Smooth muscle cell (in vitro differentiated cells): Measurements from ENCODE around the gene CXCL16. TPM values are rescaled to one million over a fixed set of nuclear protein-coding genes. Genes with fewer than 3 reads are reported as not detected.

Source experiments
- DNase-seq: peaks from one replicate; lab custom pipeline; 2025; ENCODE audit not compliant: unreplicated experiment; lab: John Stamatoyannopoulos, UW
- H2AFZ ChIP-seq: fragments of 200-600 bp; sonication (generic); 2 replicates; pipeline ENCODE4 v1.6.0; 2016; ENCODE audit warnings: antibody characterized with exemption, low read depth, mild to moderate bottlenecking
- H3F3A ChIP-seq: fragments of 200-600 bp; sonication (generic); 2 replicates; pipeline ENCODE4 v1.6.0; 2017; ENCODE audit warnings: antibody characterized with exemption, low read depth
- H3K27ac ChIP-seq: fragments of 200-600 bp; sonication (generic); 2 replicates; pipeline ENCODE4 v1.5.1; 2016; ENCODE audit warnings: low read depth, mild to moderate bottlenecking
- H3K27me3 ChIP-seq: fragments of 200-600 bp; sonication (generic); 2 replicates; pipeline ENCODE4 v1.6.1; 2016; ENCODE audit warnings: low read depth, mild to moderate bottlenecking
- H3K36me3 ChIP-seq: fragments of 200-600 bp; sonication (generic); 2 replicates; pipeline ENCODE4 v1.5.1; 2016; ENCODE audit warnings: low read depth
- H3K4me1 ChIP-seq: fragments of 200-600 bp; sonication (generic); 2 replicates; pipeline ENCODE4 v1.5.1; 2016; ENCODE audit warnings: low read depth
- H3K4me2 ChIP-seq: fragments of 200-600 bp; sonication (generic); 2 replicates; pipeline ENCODE4 v1.6.0; 2016; ENCODE audit warnings: mild to moderate bottlenecking
- H3K4me3 ChIP-seq: fragments of 200-600 bp; sonication (generic); 2 replicates; pipeline ENCODE4 v1.5.1; 2016; ENCODE audit warnings: mild to moderate bottlenecking
- H3K79me2 ChIP-seq: fragments of 200-600 bp; sonication (generic); 2 replicates; pipeline ENCODE4 v1.6.0; 2016; ENCODE audit warnings: low read depth, mild to moderate bottlenecking
- H3K9ac ChIP-seq: fragments of 200-600 bp; sonication (generic); 2 replicates; pipeline ENCODE4 v1.6.0; 2016; ENCODE audit warnings: low read depth
- H3K9me3 ChIP-seq: fragments of 200-600 bp; sonication (generic); replicated peaks from 2 replicates; pipeline ENCODE4 v1.5.1; 2016; ENCODE audit warnings: low read depth
- H4K20me1 ChIP-seq: fragments of 200-600 bp; sonication (generic); 2 replicates; pipeline ENCODE4 v1.6.0; 2016; ENCODE audit warnings: low read depth
- CTCF ChIP-seq: fragments of 200-600 bp; sonication (generic); IDR thresholded peaks from 2 replicates; pipeline ENCODE4 v1.5.1; 2017; ENCODE audit warnings: borderline replicate concordance, mild to moderate bottlenecking, antibody characterized with exemption; ENCODE audit not compliant: insufficient read depth, poor library complexity, severe bottlenecking
- whole genome bisulfite sequencing: methylation state at CpG from one replicate; pipeline ENCODE4 v1.1.7; 2016; ENCODE audit warnings: low lambda C conversion rate; 5-methylcytosine and 5-hydroxymethylcytosine counted together
- polyA plus RNA-seq: library from polyadenylated mRNA; unstranded; fragments of >200 nt; fragmentation: Nextera tagmentation; extraction: Ambion mirVana; gene quantifications from 2 replicates; pipeline ENCODE4 v1.2.1, GENCODE V29; 2016
- total RNA-seq: library from RNA; depleted of rRNA; stranded (reverse); fragments of >200 nt; gene quantifications from 2 replicates; pipeline ENCODE4 v1.2.3, GENCODE V29; 2014

CXCL16 gene
- total and polyA plus RNA-seq, 2 experiments from 2014 or later = 2.3 to 3.2 TPM

DNA sequence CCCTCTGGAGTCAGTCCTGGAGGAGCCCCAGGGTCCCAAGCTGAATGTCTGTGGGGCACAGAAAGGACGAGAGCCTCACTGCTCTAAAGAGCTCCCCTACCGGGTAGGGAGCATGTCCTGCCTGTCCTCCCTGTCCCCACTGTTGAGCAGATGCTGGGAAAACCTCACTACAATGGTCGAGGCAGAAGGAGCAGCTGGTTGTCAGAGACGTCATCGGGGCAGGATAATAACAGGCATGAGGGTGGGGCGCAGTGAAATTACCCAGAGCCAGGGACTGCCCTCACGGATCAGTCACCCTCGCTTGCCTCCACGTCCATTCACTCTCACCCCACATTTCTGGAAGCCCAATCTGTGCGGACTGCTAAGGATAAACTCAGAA lies 32.5 kb upstream of the CXCL16 start:
- H3K9me3 ChIP-seq = no peaks in the 10 kb centered on the region
- no peak overlapping the region for H2AFZ ChIP-seq
- peaks cover 8% of the 10 kb centered on the region for H3K27me3 ChIP-seq
- H3K36me3 ChIP-seq = no peaks in the 10 kb centered on the region
- H3K9ac ChIP-seq = no peak overlapping the region
- no peaks in the 10 kb centered on the region for H4K20me1 ChIP-seq
- 81% methylated on average over 10 of the region's 10 CpGs for WGBS
- H3K27ac ChIP-seq = no peak overlapping the region
- no peak for DNase-seq
- no peaks in the 10 kb centered on the region for H3K4me1 ChIP-seq
- TF ChIP-seq CTCF = no peak
- no peaks in the 10 kb centered on the region for H3F3A ChIP-seq
- H3K79me2 ChIP-seq = no peaks in the 10 kb centered on the region
- no peak overlapping the region for H3K4me3 ChIP-seq
- no peak overlapping the region for H3K4me2 ChIP-seq

DNA sequence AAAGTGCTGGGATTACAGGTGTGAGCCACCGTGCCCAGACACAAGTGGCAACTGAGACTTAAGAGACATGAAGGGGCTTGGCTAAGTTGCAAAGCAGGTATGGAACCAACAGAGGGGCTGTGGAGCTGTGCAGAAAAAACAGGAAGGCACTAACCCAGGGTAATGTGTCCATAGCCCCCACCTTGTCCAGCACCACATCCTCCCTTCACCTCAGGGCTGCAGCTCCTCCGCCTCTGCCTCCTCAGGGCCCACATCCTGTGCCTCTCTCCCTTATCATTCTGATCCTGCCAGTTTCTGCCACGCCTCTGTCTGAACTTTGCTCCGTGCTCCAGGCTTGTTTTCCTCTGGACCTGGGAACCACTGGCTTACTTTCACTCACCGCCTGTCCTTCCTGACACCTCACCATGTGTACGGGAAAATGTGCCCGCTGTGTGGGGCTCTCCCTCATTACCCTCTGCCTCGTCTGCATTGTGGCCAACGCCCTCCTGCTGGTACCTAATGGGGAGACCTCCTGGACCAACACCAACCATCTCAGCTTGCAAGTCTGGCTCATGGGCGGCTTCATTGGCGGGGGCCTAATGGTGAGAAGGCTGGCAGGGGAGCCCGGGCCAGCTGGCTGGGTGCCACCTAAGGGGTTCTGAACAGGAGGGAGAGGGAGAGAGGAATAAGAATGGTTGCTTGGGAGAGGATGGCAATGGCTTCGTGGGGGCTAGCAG lies 31.9 kb upstream of the CXCL16 start, which contains the start of gene TM4SF5:
Gene TM4SF5, plus strand, starts transcription at position 368 of the 716 bp plus-strand sequence. Its CDS starts 37 bp downstream, at position 405.
- H3K4me2 ChIP-seq = no peak within 1 kb of the TSS

GRCh38 chr17:4769628-4770027 lies 29.9 kb upstream of the CXCL16 start:
- 88% methylated on average over 2 of the region's 2 CpGs for WGBS

More for the DNA sequence above, 31.9 kb upstream of the CXCL16 start, which contains the start of gene TM4SF5:
- Histone ChIP-seq H3K36me3 (no peaks in the 10 kb centered on the region), H3K9me3 (no peaks in the 10 kb centered on the region), H3K79me2 (no peaks in the 10 kb centered on the region), H3F3A (no peaks in the 10 kb centered on the region), H3K4me1 (no peaks in the 10 kb centered on the region), H3K27me3 (peaks cover 8% of the 10 kb centered on the region), H3K9ac (no peak within 1 kb of the TSS), H4K20me1 (no peaks in the 10 kb centered on the region), H3K27ac (no peak within 1 kb of the TSS), H3K4me3 (no peak within 1 kb of the TSS), H2AFZ (no peak within 1 kb of the TSS)
- no peak for TF ChIP-seq CTCF
- no peak for DNase-seq
- 83% methylated on average over 13 of the region's 13 CpGs for WGBS

More at GRCh38 chr17:4769628-4770027, 29.9 kb upstream of the CXCL16 start:
- peaks cover 8% of the 10 kb centered on the region for H3K27me3 ChIP-seq
- TF ChIP-seq CTCF = no peak
- H3K9ac ChIP-seq = no peak overlapping the region
- H3K36me3 ChIP-seq = no peaks in the 10 kb centered on the region
- H3F3A ChIP-seq = no peaks in the 10 kb centered on the region
- no peaks in the 10 kb centered on the region for H4K20me1 ChIP-seq
- H3K4me1 ChIP-seq = no peaks in the 10 kb centered on the region
- no peak overlapping the region for H3K4me2 ChIP-seq
- DNase-seq = no peak
- no peaks in the 10 kb centered on the region for H3K79me2 ChIP-seq
- no peak overlapping the region for H2AFZ ChIP-seq
- no peaks in the 10 kb centered on the region for H3K9me3 ChIP-seq
- no peak overlapping the region for H3K27ac ChIP-seq
- H3K4me3 ChIP-seq = no peak overlapping the region
